ENCODE results near the gene HEG1. TPM values are rescaled to one million over a fixed set of nuclear protein-coding genes. Genes with fewer than 3 reads are reported as not detected.

Gene HEG1
- total and polyA plus RNA-seq, 2 experiments from 2014 or later: 1.8 to 8.8 TPM

- H3K9me2 ChIP-seq (ENCODE audit: insufficient read depth): peaks cover 12% of the 10 kb centered on the region
- no peaks in the 10 kb centered on the region for H4K20me1 ChIP-seq (replicated peaks; ENCODE audit: insufficient read depth)
- DNase-seq (ENCODE audit: low spot score) (no peak), ATAC-seq (no peak)
- peaks cover 9% of the 10 kb centered on the region for H3K27me3 Mint-ChIP-seq (ENCODE audit: insufficient read depth, low read depth, poor library complexity)
- no peaks in the 10 kb centered on the region for H3K79me2 ChIP-seq (replicated peaks; ENCODE audit: insufficient read depth)
- H3K36me3 Mint-ChIP-seq (ENCODE audit: low read depth): no peaks in the 10 kb centered on the region; the same call in 2 of the 3 replicates
- no peaks in the 10 kb centered on the region for H3K4me1 ChIP-seq (ENCODE audit: insufficient read depth)
- no peak overlapping the region for H2AFZ ChIP-seq
- no peaks in the 10 kb centered on the region for H3K27me3 ChIP-seq (ENCODE audit: insufficient read depth)
- no peaks in the 10 kb centered on the region for H3F3A ChIP-seq (replicated peaks; ENCODE audit: low read depth)
- no peak for TF ChIP-seq JUNB (IDR thresholded peaks at IDR 0.05; ENCODE audit: unreplicated experiment)
- no peak for TF ChIP-seq CTCF (conservative IDR thresholded peaks at IDR 0.05; ENCODE audit: low read depth in 2 of 2)
- no peak for TF ChIP-seq EZH2phosphoT487 (IDR thresholded peaks at IDR 0.05; ENCODE audit: unreplicated experiment)
- TF ChIP-seq ZNF114 (CRISPR knock-in tag; IDR thresholded peaks at IDR 0.05): no peak
- TF ChIP-seq STAT1 (IDR thresholded peaks at IDR 0.05; ENCODE audit: unreplicated experiment): no peak
- TF ChIP-seq EZH2 (IDR thresholded peaks at IDR 0.05; ENCODE audit: low read depth, unreplicated experiment): no peak
- TF ChIP-seq ZNF331 (CRISPR knock-in tag; IDR thresholded peaks at IDR 0.05; ENCODE audit: low read depth): no peak
- no peak for TF ChIP-seq ZNF462 (CRISPR knock-in tag; IDR thresholded peaks at IDR 0.05)
- TF ChIP-seq REST (IDR thresholded peaks at IDR 0.05; ENCODE audit: unreplicated experiment): no peak
- no peak for TF ChIP-seq POLR2AphosphoS5 (IDR thresholded peaks at IDR 0.05; ENCODE audit: low read depth)
- TF ChIP-seq ETS1 (IDR thresholded peaks at IDR 0.05): no peak
- no peak for TF ChIP-seq NANOG (IDR thresholded peaks at IDR 0.05; ENCODE audit: borderline replicate concordance)
- no peak for TF ChIP-seq CREB1 (CRISPR knock-in tag; IDR thresholded peaks at IDR 0.05; ENCODE audit: low read depth)
- peaks cover 23% of the 10 kb centered on the region for H3K4me1 Mint-ChIP-seq
- H3K4me2 ChIP-seq: no peak overlapping the region
- H3K4me3 Mint-ChIP-seq: no peak overlapping the region
- no peak overlapping the region for H3K4me3 ChIP-seq
- H3K9me3 Mint-ChIP-seq: no peaks in the 10 kb centered on the region
- no peak overlapping the region for H3K27ac Mint-ChIP-seq
- H3K27ac ChIP-seq (ENCODE audit: low read depth): no peak overlapping the region
- H3K36me3 ChIP-seq (ENCODE audit: insufficient read depth): no peaks in the 10 kb centered on the region
Observed at GRCh38 chr3:125073390-125073905, 17.7 kb upstream of the HEG1 start.
